A549 (cell line): ENCODE measurements around the gene CIDEA. TPM values are rescaled to one million over a fixed set of nuclear protein-coding genes. Genes with fewer than 3 reads are reported as not detected.
A peak's percentile ranks its signal among the peaks of the same experiment; 100 is the strongest.
"Not testable (repeated sequence)": the region's sequence is repeated elsewhere in the genome, so short reads cannot be mapped to it uniquely, and the experiment has no call there.

Experiments used
- ATAC-seq, 2 experiments: fragments of 200-7000 bp in 1 of 2; fragments of >200 bp in 1 of 2; cut with Nextera tagmentation in 1 of 2; cut with Tn5 transposase in 1 of 2; 3 replicates each; pipeline versions ENCODE4 v1.8.0 to v1.9.1; 2018 to 2020; ENCODE audit warnings: mild to moderate bottlenecking in 1 of 2, moderate library complexity in 1 of 2
- CTCF ChIA-PET: fragments of 300-600 bp; sonication (Branson Sonifier 250); formaldehyde crosslinking; extraction: SDS; loops from one replicate; lab custom pipeline; 2021; ENCODE audit warnings: antibody characterized with exemption, inconsistent platforms; lab: Yijun Ruan, JAX
- POLR2A ChIA-PET: fragments of 350-600 bp; formaldehyde crosslinking; extraction: SDS; loops from one replicate; lab custom pipeline; 2021; ENCODE audit warnings: antibody characterized with exemption, inconsistent platforms; lab: Yijun Ruan, JAX
- DNase-seq, 2 experiments: peaks; one replicate each; pipeline versions ENCODE4 v3.0.0 to v3.0.0-alpha.2; 2011 to 2016; ENCODE audit warnings: low read depth in 1 of 2, low spot score in 1 of 2
- FAIRE-seq: peaks from 2 replicates; lab custom pipeline; 2011; peaks lifted over from hg19 to GRCh38; lab: Jason Lieb, UNC
- H3K27ac ChIP-seq, 2 experiments: fragments of >200 bp; sonication (Bioruptor Twin); formaldehyde crosslinking; 3 replicates each; pipeline ENCODE4 v1.5.1; 2016 to 2017
- H3K4me1 ChIP-seq: fragments of >200 bp; sonication (Bioruptor Twin); formaldehyde crosslinking; 3 replicates; pipeline ENCODE4 v1.6.1; 2016
- H3K4me2 ChIP-seq: fragments of >200 bp; sonication (Bioruptor Twin); formaldehyde crosslinking; 3 replicates; pipeline ENCODE4 v1.6.1; 2016
- H3K4me3 ChIP-seq: fragments of >200 bp; sonication (Bioruptor Twin); formaldehyde crosslinking; 3 replicates; pipeline ENCODE4 v1.5.1; 2016
- H3K9me3 ChIP-seq: fragments of >200 bp; sonication (Bioruptor Twin); formaldehyde crosslinking; 3 replicates; pipeline ENCODE4 v1.6.1; 2016
- MAFK ChIP-seq: fragments of 450-650 bp; IDR thresholded peaks from 2 replicates; pipeline ENCODE4 v1.6.1; 2014; ENCODE audit not compliant: partially characterized antibody
- NPAS2 ChIP-seq: fragments of 250-450 bp; sonication (Bioruptor Pico); IDR thresholded peaks from 2 replicates; pipeline ENCODE4 v1.8.0; 2022; ENCODE audit warnings: mild to moderate bottlenecking, moderate library complexity, borderline replicate concordance
- PHF8 ChIP-seq: fragments of 200-600 bp; sonication (generic); IDR thresholded peaks from 2 replicates; pipeline ENCODE4 v1.6.1; 2016; ENCODE audit warnings: low read depth, mild to moderate bottlenecking, antibody characterized with exemption, moderate library complexity, borderline replicate concordance
- ZC3H11A ChIP-seq: fragments of 450-650 bp; IDR thresholded peaks from 2 replicates; pipeline ENCODE4 v1.6.1; 2014; ENCODE audit warnings: antibody characterized with exemption, mild to moderate bottlenecking
- WGBS: methylation state at CpG from one replicate; pipeline ENCODE4 v1.1.6; 2017; ENCODE audit errors: missing lambda C conversion rate; 5-methylcytosine and 5-hydroxymethylcytosine counted together
- polyA plus RNA-seq, 4 experiments: library from polyadenylated mRNA; depleted of rRNA in 3 of 4; stranded (reverse); fragments of >200 nt; fragmentation: RNase III in 1 of 4; extraction: RNeasy Plus Mini Kit Qiagen cat#74134 plus additional on column Dnase treatment in 1 of 4; gene quantifications; 2 replicates in 3 of 4; 3 replicates in 1 of 4; pipeline ENCODE4 v1.2.3, GENCODE V29; 2011 to 2017

CIDEA gene
- polyA plus RNA-seq, 2 of the 4 experiments (the other 2 are of a cell fraction) = not detected

DNA sequence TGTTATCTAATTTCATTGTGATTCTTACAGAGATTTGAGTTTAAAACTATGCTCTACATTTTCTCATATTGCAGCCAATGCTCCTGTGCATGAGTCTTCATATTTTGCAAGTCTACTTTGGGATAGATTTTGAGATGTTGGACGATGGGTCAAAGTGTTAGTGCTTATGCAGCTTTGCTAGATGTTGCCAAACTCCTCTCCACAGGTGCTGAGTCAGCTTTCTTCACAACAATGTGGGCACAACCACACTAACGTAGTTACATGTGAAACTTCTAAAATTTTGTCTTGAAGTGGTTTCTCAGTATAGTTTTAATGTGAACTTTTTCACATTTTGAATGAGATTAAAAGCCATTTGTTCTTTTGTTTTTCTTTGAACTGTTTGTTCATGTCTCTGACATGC is 32.1 kb upstream of the CIDEA start:
- CTCF ChIA-PET, H3K27ac ChIP-seq, FAIRE-seq, H3K9me3 ChIP-seq, POLR2A ChIA-PET, H3K4me1 ChIP-seq, ATAC-seq, H3K4me3 ChIP-seq, H3K4me2 ChIP-seq, DNase-seq: not testable (repeated sequence)
- WGBS = 67% methylated on average over 1 of the region's 2 CpGs

DNA sequence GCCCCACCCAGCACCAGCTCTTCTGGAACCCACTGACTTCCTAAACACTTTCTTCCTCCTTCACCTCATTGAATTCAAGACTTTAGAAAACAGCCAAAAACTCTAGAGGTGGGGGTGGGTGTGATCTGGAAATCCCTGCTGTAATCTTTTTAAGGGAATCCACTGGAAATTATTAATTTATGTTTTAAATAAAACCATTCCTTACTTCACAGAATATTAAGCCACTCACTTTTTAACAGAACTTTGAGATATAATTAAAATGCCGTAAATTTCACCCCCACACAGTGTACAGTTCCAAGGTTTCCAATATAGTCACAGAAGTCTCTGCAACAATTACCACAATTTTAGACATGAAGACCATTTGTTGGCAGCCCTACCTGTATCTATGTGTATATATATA is 30.8 kb upstream of the CIDEA start:
- POLR2A ChIA-PET, H3K9me3 ChIP-seq, H3K4me1 ChIP-seq, FAIRE-seq, H3K4me3 ChIP-seq, H3K27ac ChIP-seq, H3K4me2 ChIP-seq, DNase-seq, ATAC-seq, CTCF ChIA-PET: not testable (repeated sequence)
- WGBS = 89% methylated on average over 1 of the region's 1 CpG

DNA sequence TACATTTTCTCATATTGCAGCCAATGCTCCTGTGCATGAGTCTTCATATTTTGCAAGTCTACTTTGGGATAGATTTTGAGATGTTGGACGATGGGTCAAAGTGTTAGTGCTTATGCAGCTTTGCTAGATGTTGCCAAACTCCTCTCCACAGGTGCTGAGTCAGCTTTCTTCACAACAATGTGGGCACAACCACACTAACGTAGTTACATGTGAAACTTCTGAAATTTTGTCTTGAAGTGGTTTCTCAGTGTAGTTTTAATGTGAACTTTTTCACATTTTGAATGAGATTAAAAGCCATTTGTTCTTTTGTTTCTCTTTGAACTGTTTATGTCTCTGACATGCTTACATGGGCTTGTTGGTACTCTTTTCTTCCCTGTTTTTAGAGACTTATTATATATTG is 27.4 kb upstream of the CIDEA start:
- H3K4me1 ChIP-seq, H3K4me2 ChIP-seq, H3K27ac ChIP-seq, CTCF ChIA-PET, DNase-seq, POLR2A ChIA-PET, H3K4me3 ChIP-seq, FAIRE-seq, H3K9me3 ChIP-seq, ATAC-seq: not testable (repeated sequence)
- 78% methylated on average over 1 of the region's 2 CpGs for WGBS
- TF ChIP-seq MAFK = peak; percentile 14

DNA sequence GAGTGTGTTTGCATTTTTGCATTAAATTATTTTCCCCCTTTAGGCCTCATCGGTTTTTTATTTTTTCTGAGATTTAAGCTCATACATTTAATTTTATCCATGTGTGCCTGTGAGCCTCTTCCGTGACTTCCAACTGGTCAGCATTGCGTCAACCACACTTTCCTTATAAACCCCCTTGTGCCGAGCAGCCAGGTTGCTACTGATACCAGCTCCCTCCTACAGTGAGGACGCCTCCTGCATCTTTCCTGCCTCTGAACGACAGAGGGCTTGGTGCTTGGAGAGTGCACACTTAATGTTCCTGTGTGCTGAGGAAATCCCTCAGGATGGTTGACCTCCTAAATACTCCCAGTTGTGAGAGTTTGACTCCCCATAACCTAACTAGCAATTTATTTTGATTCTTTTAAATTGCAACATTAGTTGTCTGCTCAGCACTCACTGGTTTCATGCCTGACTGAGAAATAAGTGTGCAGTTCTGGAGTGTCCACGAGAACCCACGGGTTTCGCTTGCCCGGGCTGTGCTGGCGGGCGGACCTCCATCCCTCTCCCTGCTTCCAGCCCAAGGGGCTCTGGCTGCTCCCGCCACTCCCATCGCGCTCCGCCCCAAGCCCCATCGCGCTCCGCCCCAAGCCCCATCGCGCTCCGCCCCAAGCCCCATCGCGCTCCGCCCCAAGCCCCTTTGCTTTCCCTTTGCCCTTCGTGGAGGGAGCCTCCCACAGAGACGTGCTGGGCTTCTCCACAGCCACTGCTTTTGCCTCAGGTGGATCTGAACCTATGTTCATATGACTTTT is 26.6 kb upstream of the CIDEA start:
- FAIRE-seq, H3K9me3 ChIP-seq, CTCF ChIA-PET, DNase-seq, H3K4me2 ChIP-seq, H3K4me1 ChIP-seq, H3K4me3 ChIP-seq, H3K27ac ChIP-seq, POLR2A ChIA-PET: not testable (repeated sequence)
- peak in 1 of 2 experiments; percentile 47; a peak in 3 of 6 replicates for ATAC-seq
- 70% methylated on average over 5 of the region's 27 CpGs for WGBS

DNA sequence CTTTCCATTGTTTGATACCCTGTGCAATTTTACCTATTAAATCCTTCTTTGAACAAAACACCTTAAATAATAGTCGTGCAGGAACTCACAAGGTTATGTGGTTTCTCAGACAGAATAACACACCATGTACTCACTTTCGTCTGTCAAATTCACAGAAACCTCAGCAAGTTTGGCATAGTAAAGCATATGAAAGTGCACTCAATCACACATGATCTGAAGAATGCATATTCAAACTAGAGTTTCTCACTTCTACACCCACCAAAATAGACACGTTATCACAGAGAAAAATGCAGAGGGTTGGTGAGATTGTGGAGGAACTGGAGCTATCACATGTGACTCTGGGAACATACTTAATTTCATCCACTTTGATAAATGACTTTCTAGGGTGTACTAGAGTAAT is 25.9 kb upstream of the CIDEA start:
- H3K4me1 ChIP-seq, CTCF ChIA-PET, POLR2A ChIA-PET, H3K9me3 ChIP-seq, H3K4me3 ChIP-seq, ATAC-seq, H3K27ac ChIP-seq, DNase-seq, H3K4me2 ChIP-seq, FAIRE-seq: not testable (repeated sequence)
- 30% methylated on average over 3 of the region's 3 CpGs for WGBS

DNA sequence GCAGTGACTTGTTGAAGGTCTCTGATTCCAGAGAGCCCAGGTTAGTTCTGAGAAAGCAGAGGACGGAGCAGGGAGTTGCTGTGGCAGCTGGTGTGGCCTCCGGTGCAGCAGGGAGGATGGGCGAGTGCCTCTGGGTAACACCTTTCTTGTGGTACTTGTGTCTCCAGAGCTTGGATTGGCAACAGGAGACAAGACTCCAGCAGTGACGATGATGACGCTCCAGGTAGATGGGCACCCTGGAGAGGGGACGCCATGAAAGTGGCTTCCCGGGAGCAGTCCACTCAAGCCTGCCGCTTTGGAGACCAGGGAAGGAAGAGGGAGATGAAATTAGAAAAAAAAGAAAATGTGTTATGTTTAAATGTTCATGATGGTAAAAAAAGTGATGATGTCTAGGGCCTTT is 23.6 kb upstream of the CIDEA start:
- H3K9me3 ChIP-seq, FAIRE-seq, DNase-seq, ATAC-seq, H3K27ac ChIP-seq, H3K4me2 ChIP-seq, H3K4me3 ChIP-seq, POLR2A ChIA-PET, H3K4me1 ChIP-seq: not testable (repeated sequence)
- WGBS = 91% methylated on average over 8 of the region's 8 CpGs
- CTCF ChIA-PET = interaction anchor here (2.0 kb wide), 1 partner anchor 16 kb away, joined by 6 read pairs; no protein-coding TSS in a partner anchor

DNA sequence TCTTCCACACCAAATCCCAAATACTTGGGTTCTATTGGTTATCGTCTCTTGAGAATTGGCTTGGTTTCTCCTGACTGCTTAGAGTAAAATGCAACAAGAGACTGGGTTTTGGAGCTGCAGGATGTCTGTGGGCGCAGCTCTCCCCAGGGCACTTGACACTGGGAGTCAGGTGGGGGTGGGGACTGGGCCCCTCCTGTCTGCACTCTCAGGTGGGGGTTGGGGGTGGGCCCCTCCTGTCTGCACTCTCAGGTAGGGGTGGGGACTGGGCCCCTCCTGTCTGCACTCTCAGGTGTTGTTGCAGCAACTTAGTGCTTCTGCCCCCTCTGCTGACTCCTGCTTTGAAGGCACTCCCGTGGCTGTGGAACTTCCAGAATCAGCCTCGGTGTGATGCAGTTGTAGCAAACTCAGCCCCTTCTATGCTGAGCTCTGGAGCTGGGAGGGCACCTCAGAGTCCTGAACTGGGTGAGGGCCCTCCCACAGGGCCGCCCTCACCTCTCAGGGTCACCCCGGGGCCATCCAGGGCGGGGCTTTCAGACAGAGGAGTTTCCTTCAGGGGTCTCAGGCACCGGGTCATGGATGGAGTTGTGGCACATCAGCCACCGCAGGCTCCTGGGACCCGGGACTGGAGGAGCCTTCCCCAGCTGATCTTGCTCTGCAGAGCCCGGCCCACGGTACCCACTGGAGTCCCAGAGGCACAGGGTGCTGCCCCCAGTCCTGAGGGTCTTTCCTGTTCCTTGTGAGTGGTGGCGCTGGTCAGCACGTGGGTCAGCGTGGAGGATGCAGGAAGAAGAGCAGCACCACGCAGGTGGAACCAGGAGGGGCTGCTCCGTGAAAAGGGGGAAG is 22.9 kb upstream of the CIDEA start:
- ATAC-seq (no peak), FAIRE-seq (no peak), DNase-seq (no peak)
- H3K4me3 ChIP-seq = no peak overlapping the region
- no peak overlapping the region for H3K27ac ChIP-seq
- 81% methylated on average over 8 of the region's 17 CpGs for WGBS
- no peak overlapping the region for H3K4me2 ChIP-seq
- TF ChIP-seq ZC3H11A (no peak), PHF8 (no peak), MAFK (no peak), NPAS2 (no peak)
- POLR2A ChIA-PET = no interaction called here
- CTCF ChIA-PET = interaction anchor here (2.0 kb wide), 1 partner anchor 16 kb away, joined by 6 read pairs; no protein-coding TSS in a partner anchor
- no peaks in the 10 kb centered on the region for H3K9me3 ChIP-seq
- H3K4me1 ChIP-seq = no peaks in the 10 kb centered on the region
